ENCODE data around the gene PIEZO2.

PIEZO2 gene

DNA sequence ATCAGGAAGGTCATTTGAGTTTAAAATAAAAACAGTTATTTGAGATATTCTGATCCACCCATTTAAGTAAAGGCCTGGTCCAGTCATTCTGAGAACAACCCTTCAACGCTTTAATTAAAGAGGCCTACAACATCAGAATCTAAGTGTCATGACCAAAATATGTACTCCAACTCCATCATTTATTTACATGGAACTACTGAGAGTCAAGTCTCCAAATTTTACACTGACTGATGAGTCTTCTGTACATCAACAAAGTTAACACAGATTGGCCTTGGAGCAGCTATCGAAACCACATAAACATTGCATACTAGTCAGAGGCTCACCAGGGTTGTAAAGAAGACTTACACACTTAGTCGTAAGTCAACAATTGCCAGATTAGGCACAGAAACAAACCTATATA is 37.1 kb downstream of the PIEZO2 start:
- no peak for DNase-seq (ENCODE audit: low read depth)

DNA sequence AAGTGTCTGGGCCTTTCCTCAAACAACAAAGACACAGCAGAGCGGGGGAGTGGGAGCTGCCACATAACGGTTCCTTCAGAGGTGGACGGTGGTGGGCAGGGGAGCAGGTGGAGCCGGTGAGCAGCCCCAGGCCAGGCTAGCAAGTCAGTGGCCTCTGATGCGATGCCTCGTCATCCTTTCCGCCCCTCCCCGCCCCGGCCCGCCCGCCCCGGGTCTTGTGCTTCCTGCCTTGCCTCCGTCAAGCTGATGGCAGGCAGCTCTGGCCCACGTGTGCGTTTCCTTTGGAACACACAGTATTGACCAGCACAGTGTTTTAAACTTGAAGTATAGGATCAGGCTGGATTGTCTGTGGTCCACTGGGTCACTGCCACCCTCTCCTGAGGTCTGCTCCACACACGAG is 38.9 kb downstream of the PIEZO2 start:
- no peak for DNase-seq (ENCODE audit: low read depth)

DNA sequence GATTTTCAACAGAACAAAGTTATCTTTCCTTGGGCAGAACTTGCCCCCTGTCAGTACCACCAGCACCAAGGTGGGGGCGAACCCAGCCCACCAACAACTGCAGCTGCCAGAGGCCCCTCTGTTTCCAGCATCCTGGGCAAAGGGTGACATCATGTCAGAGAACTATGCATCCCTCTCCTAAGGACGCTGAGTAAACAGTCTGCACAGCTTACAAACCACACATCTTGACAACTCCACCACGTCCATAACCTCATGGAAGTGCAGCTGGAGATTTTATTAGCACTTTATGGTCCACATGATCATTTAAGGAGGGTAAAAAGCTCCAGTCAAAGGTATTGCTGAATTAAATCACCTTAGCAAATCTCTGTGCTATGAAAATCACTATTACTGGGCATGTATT is 40.4 kb downstream of the PIEZO2 start:
- DNase-seq (ENCODE audit: low read depth) = no peak

DNA sequence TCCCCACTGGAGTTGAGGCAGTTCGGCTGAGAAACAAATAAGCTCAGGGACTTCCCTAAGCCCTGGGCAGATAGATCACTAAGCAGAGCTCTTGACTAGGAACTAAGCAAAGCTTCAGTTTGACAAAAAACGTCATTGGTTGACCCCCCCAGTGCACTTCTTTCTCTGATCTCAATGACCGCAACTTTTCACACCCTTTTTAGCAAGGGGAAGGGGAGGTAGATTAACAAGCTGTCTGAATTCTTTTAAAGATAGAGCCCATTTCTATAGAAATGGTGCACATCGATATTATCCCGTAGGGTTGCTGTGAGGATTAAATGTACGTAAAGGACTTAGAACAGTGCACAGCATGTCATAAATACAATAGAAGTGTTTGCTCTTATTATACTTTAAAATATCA is 42.5 kb downstream of the PIEZO2 start:
- no peak for DNase-seq (ENCODE audit: low read depth)

DNA sequence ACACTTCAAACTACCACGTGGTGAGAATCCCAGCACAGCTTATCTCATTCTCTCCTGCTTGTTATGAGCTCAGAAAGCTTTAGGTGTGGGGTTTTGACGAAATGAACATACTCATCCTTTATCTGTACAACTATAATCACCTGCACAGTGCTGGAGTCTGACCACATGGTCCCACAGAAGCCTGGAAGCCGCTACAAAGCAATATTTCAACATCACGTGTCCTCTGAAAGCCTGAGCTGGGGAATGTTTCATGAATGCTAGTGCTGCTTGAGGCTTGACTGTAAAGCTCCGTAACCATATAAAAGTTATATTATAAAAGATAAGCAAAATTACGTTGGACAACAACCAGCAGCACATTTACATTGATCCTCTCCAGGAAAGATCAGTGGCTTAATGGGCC is 43.9 kb downstream of the PIEZO2 start:
- no peak for DNase-seq (ENCODE audit: low read depth)

DNA sequence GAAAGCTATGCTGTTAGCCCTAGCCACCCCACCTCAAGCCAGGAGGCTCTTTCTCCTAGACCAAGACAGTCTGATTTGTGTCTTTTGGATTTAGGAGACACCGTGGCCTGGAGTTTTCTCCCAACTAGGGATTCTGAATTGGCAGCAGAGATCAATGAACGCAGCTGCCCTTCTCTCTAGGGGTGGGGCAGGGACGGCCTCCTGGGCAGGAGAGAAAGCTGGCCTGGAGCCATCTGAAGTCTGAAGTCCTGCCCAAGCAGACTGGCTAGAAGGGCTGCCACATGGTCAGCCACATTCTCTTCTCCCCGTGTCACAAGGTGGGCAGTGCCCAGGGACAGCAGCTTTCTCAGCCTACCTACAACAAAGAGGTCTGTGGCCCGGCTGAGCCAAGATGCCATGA is 45.1 kb downstream of the PIEZO2 start:
- DNase-seq (ENCODE audit: low read depth) = no peak

DNA sequence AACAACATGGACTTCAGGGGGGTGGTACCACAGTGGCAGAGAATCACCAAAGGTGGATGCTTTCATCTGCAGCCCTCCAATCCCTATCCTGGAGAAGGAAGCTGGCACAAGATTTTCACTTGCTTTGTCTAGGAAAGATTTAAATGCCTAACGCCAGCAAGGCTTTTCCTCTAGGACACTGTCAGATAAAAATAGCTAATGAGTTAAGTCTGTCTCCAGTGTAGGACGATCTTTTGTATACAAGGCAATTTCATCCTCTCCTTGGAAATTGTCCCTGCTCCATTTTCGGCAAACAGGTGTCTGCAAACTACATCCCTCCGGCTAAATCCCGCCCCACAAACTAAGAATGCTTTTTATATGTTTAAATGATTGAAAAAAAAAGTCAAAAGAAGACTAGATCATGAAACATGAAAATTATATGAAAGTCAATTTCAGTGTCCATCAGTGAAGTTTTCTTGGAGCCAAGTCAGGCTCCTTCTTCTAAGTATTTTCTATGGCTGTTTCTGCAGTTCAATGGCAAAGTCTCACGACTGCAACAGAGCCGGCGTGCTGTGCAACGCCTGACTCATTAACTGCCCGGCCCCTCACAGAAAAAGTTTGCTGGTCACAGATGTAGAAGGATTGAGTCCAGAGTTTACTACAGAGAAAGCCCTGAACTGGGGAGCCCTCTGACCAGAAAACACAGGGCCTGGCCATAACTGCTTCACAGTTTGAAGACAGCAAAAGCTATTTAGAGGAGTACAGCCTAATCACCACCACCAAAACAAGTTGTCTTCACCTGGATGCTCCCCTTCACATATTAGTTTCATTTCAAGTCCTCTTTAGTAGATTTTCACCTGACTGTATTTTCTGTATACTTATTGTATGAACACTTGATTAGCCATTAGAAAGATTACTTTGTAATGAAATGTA is 52.3 kb downstream of the PIEZO2 start:
- DNase-seq (ENCODE audit: low read depth) = no peak

DNA sequence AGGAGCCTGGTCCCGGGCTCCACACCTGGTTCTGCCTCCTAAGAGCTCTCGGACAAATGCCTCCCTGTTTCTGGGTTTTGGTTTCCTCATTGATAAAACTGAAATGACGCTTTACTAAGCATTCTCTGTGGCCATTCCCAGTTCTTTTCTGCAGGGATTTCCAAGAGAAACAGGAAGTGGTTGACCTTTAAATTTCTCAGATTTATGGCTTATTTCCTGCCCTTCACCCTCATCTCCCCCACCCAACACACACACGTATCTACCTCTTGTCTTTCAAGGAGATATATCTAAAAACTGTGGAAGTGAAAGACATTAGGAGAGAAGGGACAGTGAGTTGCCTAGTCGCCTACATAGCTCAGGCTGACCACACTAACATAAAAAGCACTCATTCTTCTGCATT is 53.0 kb downstream of the PIEZO2 start:
- DNase-seq (ENCODE audit: low read depth) = no peak

DNA sequence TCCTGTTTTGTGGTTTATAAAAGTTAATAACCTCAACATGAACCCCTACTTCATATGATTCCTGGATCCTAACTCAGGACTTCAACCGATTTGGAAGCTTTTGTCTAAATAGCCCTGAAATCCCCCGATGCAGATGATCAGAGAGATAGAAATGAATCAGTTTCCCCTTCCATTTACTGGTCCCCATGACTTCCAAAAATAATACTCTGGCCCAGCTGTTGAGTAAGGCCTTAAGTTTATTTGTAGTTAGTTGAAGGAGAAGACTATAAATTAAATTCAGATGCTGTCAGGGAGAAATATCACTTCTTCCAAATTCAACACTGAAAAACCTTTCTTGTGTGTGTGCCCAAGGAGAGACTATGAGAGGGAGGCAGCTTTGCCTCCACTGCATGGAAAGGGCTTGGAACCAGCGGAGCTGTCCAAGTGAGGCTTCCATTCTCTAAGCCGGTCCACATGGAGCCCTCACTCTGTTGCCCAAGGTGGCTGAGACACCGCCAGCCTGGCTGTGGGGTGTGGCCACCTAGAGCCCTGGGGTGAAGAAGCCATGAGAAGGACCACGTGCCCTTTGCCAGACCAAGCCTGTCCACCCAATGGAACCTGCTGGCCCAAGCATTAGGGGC is 53.6 kb downstream of the PIEZO2 start:
- DNase-seq (ENCODE audit: low read depth) = no peak

DNA sequence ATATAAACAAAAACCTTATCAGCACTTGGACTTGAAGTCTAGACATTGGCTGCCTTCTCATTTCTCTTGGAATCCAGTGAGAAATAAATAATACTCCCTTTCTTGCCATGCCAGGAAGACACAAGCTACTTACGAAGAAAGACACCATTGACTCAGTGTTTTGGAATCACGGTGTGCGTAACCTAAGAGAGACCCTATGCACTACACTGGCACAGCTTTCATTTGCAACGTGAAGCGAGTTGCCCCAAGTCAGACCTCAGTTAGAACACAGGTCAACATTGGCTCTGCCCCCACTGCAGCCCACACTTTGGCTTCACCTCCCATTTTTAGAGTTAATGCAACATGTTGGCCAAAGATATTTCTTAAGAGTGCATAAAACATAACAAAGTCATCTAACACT is 54.2 kb downstream of the PIEZO2 start:
- no peak for DNase-seq (ENCODE audit: low read depth)

DNA sequence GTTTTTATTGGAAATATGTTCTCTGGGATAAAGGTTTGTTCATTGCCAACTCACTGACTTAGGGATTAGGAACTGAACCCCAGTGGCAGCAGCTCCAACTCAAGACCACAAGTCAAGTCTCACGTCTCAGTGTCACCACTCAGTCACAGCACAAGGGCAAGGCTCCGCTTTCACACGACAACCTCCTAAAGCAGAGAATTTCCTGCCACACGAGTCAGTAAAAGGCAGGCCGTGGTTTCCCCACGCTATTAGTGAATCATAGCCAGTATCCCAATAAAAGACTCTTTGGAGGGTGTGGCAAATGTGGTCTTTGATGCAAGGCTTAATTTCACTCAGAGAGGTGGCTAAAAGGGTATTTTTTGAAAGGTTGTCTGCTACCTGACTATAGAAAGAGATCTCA is 57.6 kb downstream of the PIEZO2 start:
- DNase-seq (ENCODE audit: low read depth) = no peak

DNA sequence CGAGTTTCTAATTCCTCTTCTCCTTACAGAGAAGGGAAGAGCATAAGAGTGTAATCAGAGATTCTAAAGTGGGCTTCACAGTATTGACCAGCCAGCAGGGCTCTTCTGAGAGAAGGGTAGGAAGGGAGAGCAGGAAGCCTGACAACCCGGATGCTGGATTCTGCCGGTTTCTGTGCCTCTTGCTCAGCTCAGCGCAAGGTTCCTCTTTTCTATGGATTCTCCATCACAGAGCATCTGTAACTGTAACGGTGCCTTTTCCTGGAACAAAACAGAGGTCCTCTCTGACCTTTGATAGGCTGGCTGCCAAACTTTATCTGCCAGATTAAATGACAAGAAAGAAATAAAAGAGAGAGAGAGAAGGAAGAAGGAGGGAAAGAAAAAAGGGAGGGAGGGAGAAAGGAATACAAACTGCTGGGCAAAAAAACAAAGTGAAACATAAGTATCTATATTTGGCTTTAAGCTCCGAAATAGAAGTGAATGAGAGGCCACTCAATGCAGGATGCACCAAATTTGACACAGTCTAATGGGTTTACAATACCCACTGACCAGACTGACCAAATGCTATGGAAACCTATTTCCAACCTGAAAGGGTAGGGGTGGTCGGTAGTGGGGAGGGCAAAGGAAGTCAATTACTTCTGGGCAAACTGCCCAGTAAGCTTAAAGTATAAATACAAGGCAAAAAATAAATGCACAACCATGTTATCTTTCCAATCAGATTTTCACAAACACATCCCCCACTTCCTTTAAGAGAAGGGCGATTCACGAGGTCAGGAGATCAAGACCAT is 59.2 kb downstream of the PIEZO2 start:
- DNase-seq (ENCODE audit: low read depth) = no peak

DNA sequence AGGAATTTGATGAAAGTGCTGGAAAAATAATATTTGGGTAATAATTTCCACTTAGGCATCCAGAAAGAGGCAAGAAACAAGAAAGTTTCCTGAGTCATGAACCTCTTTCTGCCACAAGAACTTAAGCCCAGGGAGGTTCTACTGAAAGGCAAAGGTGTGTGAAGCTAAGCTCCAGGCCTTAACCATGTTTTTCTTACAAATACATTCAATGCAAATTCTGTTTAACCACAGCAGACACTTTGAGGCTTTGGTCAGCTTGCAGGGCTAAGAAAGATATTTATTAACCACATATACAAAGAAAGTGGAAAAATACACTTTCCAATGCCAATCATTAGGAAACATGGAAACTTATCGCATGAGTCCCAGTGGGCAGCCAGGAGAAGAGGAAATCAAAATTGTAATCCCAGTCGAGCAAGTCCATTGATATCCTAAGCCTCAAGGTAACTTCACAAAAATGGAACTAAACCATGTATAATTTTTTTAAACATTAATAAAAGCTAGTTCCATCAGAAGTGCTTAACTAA is 68.3 kb downstream of the PIEZO2 start:
- DNase-seq (ENCODE audit: low read depth) = no peak

DNA sequence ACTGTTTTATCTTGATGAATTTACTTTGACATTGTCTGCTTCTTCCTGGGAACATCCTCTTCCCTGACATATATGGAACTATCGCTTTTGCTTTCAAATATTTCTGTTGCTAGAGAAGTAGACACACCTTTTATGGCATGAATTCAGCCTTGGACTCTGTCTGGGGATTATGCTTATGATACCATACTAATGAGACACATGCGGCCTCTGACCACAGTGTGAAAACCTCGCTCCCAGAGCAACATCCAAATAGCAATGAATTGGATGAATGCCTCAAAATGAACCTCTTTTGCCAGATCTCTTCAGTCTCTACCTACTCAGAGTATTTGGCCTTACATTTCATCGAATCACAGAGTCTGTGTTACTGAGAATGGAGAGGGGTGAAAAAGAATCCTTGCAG is 70.9 kb downstream of the PIEZO2 start:
- no peak for DNase-seq (ENCODE audit: low read depth)

DNA sequence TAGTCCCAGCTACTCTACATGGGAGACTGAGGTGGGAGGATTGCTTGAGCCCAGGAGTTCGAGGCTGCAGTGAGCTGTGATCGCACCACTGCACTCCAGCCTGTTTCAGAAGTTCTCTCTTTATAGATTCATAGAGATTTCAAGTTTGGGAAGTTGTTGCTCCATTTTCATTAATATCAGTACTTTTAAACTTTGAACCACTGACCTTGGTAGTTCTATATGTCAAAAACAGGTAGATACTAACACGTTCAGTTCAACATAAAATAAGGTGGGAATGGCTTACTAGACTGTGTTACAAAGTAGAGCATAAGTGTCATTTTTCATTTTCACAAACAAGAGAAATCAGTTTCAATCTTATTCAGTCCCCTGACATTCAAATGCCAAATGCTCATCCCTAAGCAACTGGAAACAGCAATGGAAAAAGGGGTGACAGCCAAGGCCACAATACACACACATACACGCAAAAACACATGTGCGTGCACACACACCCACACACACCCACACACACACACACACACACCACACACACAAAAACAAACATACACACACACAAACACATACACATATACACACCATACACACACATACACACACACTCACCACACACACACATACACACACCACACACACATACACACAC is 71.7 kb downstream of the PIEZO2 start:
- DNase-seq (ENCODE audit: low read depth) = no peak

DNA sequence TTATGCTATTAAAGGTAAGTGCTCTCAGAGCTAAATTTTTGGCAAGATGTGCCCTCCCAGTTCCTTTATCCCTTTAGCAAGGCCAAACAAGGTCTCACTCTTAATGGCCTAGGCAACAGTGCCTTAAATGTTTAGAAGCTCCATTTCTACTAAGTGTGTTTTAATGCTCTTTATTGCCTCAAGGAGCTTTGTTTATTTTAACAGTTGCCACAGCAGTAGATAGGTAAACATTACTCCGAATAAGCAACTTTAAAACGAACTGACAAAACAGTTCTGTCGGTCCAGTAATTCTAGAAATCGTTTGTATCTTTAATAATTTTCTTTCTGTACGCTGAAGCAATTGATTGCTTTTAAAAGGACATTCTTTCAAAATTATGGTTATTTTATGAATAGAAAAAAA is 74.5 kb downstream of the PIEZO2 start:
- DNase-seq (ENCODE audit: low read depth) = no peak

DNA sequence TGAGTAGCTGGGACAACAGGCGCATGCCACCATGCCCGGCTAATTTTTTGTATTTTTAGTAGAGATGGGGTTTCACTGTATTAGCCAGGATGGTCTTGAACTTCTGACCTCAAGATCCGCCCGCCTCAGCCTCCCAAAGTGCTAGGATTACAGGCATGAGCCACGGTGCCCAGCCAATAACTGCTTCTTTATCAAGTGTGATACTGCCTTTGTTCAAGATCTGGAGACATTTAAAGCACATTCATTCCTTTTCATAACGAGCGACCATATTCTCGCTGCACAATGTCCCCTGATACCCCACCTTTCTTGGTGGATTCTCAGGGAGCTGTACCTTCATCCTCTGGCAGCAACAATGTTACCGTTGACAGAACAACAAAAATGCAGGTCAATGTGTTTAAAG is 75.4 kb downstream of the PIEZO2 start:
- DNase-seq (ENCODE audit: low read depth) = no peak

DNA sequence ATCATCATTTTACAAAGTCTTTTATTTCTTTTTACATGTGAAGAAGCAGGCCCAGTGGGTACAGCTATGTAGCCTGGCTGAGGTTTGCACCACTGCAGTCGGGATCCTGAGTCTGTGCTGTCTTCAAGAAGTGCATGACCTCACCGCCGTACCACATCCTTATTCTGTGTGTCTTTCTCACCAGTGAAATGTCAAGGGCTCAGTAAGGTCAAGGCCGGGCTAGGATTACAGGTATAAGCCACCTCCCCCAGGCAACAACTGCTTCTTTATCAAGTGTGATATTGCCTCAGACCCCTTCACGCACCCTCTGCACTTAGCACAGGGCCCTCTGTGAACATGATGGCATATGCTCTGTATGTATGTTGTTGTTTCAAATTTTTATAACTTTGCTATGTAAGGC is 76.7 kb downstream of the PIEZO2 start:
- DNase-seq (ENCODE audit: low read depth) = no peak

DNA sequence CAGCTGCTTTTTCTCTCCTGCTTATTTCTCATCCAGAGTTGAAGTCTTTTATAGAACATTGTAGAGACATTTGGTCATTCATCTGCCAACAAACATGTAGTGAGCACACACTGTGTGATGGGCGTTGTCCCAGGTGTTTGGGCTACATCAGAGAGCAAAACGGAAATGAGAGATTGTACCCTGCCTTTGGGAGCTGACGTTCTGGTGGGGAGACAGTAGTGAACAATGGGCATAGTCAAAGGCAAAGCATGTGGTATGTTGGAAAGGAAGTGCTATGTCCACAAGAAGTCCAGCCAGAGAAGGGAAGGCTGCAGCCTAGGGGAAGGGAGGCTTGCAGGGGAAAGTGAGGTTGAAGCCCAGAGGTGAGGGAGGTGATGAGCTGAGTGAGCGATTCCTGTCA is 78.1 kb downstream of the PIEZO2 start:
- no peak for DNase-seq (ENCODE audit: low read depth)

DNA sequence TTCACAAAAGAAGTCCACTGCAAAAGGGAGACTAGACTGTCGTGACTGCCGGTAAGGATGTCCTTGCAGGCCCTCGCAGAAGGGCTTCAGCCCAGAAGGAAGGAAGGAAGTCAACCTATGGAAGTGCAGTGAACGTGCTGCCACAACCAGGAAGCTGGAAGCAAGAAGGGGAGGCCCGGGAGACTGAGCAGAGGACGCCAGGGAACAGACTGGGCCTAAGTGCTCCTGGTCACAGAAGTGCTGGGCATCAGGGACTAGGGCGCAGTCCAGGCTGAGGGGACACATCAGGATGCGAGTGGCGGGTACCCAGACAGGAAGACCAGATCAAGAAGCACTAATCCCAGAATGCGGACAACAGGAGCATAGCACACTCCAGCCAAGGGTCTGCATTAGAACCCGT is 78.8 kb downstream of the PIEZO2 start:
- DNase-seq (ENCODE audit: low read depth) = no peak

DNA sequence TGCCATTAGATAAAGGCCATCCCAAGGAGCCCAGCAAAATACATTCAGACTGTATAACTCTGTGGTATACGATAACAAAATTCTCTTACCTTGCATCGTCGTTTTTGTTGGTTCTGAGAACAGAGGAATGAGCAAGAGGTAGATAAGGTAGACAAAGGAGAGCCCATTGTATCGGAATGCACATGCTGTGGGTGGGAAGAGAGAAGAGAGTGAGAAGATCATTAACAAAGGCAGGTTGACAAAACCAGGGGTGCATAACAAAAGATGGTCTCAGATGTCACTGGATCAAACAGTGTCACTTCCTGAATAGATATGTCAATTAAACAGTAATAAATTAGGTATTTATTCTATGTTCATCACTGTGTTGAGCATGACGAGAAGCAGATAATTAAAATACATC is 83.3 kb downstream of the PIEZO2 start:
- no peak for DNase-seq (ENCODE audit: low read depth)

DNA sequence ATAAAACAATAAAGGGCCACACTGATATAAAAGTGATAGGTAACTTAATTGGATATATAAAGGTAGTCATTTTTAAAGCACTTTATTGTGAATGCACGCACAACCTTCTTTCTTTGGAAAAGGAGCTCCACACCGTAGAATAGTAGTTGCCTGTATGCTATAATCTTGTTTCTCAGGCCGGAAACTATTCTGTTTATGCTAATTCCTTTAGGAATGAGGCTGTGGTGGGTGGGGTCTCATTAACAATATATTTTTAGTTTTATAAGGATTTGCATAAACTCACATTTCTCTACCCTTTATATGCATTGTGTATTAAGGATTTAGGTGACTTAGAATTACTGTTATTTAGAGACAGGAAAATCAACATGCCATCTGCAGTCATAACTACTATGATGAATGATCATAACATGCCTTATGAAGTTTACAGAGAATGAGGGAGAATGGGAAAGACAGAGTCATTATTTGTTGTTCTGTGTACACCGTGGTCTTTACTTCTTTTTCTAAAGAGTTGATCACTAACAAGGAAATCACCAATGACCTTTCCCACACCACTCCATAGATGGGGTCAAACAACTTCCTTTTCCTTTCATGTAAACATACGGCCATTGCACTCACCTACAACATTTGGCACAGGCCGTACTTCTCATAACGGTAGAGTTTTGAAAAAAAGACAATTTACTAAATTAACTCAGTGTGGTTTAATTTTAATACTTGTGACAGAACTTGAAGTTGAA is 84.5 kb downstream of the PIEZO2 start:
- no peak for DNase-seq (ENCODE audit: low read depth)

Data from stimulated activated CD8-positive, alpha-beta memory T cell treated with anti-CD3 and anti-CD28 coated beads, Interleukin-15, amount 100 ng/mL, for 1 hour (primary cell).